GM23338 (cell line): ENCODE results near the gene CPNE7.

Source experiments
- CREB1 ChIP-seq: fragments of 250-450 bp; sonication (Bioruptor Pico); IDR thresholded peaks from 2 replicates; pipeline ENCODE4 v1.5.0; 2020; ENCODE audit warnings: low read depth, mild to moderate bottlenecking, moderate library complexity
- EZH2 ChIP-seq: fragments of 200-600 bp; sonication (generic); IDR thresholded peaks from one replicate; pipeline ENCODE4 v1.8.0; 2017; ENCODE audit warnings: antibody characterized with exemption, mild to moderate bottlenecking, low read depth; ENCODE audit not compliant: unreplicated experiment
- EZH2phosphoT487 ChIP-seq: fragments of 200-600 bp; sonication (generic); IDR thresholded peaks from one replicate; pipeline ENCODE4 v1.8.1; 2018; ENCODE audit warnings: antibody characterized with exemption; ENCODE audit not compliant: unreplicated experiment
- JUNB ChIP-seq: IDR thresholded peaks from one replicate; pipeline ENCODE4 v1.6.1; 2016; ENCODE audit warnings: antibody characterized with exemption; ENCODE audit not compliant: unreplicated experiment
- NANOG ChIP-seq: IDR thresholded peaks from 2 replicates; pipeline ENCODE4 v1.6.1; 2016; ENCODE audit warnings: antibody characterized with exemption, borderline replicate concordance
- POLR2AphosphoS5 ChIP-seq: IDR thresholded peaks from 2 replicates; pipeline ENCODE4 v1.6.1; 2016; ENCODE audit warnings: antibody characterized with exemption, low read depth
- STAT1 ChIP-seq: IDR thresholded peaks from one replicate; pipeline ENCODE4 v1.6.1; 2016; ENCODE audit warnings: antibody characterized with exemption; ENCODE audit not compliant: unreplicated experiment
- ZNF114 ChIP-seq: fragments of 250-450 bp; sonication (Bioruptor Pico); IDR thresholded peaks from 2 replicates; pipeline ENCODE4 v1.5.0; 2020; ENCODE audit warnings: mild to moderate bottlenecking, moderate library complexity
- TF ChIP-seq, protein P1 (sequence below), 2 experiments: fragments of 200-600 bp in 1 of 2; sonication (generic) in 1 of 2; conservative IDR thresholded peaks; 2 replicates each; pipeline versions ENCODE4 v1.5.1 to v1.6.1; 2016 to 2017; ENCODE audit warnings: antibody characterized with exemption in 2 of 2, low read depth in 2 of 2, mild to moderate bottlenecking in 2 of 2, moderate library complexity in 1 of 2
- TF ChIP-seq, protein P2 (sequence below): IDR thresholded peaks from one replicate; pipeline ENCODE4 v1.6.1; 2018; ENCODE audit warnings: antibody characterized with exemption; ENCODE audit not compliant: unreplicated experiment
- TF ChIP-seq, protein P3 (sequence below): IDR thresholded peaks from 2 replicates; pipeline ENCODE4 v1.6.1; 2016; ENCODE audit warnings: antibody characterized with exemption
- TF ChIP-seq, protein P4 (sequence below): fragments of 250-450 bp; sonication (Bioruptor Pico); IDR thresholded peaks from 2 replicates; pipeline ENCODE4 v1.5.0; 2020; ENCODE audit warnings: mild to moderate bottlenecking, moderate library complexity

DNA sequence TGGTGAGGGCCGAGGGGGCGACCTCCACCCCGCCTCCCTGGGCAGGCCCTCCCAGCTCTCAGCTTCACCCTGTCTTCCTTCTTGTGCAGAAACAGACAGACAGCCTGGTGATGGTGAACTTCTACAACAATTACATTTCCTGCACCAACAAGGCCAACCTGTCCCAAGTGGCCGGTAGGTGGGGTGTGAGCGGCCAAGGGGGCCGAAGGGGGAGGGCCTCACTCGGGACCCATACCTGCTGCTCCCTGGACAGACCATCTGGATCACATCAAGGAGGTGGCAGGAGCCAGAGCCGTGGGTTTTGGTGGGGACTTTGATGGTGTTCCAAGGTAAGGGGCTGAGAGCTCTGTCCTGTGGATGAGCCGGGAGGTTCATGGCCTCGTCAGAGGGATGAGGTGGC, 61.8 kb downstream of the CPNE7 start:
- TF ChIP-seq, protein P1, sequence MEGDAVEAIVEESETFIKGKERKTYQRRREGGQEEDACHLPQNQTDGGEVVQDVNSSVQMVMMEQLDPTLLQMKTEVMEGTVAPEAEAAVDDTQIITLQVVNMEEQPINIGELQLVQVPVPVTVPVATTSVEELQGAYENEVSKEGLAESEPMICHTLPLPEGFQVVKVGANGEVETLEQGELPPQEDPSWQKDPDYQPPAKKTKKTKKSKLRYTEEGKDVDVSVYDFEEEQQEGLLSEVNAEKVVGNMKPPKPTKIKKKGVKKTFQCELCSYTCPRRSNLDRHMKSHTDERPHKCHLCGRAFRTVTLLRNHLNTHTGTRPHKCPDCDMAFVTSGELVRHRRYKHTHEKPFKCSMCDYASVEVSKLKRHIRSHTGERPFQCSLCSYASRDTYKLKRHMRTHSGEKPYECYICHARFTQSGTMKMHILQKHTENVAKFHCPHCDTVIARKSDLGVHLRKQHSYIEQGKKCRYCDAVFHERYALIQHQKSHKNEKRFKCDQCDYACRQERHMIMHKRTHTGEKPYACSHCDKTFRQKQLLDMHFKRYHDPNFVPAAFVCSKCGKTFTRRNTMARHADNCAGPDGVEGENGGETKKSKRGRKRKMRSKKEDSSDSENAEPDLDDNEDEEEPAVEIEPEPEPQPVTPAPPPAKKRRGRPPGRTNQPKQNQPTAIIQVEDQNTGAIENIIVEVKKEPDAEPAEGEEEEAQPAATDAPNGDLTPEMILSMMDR (conservative IDR thresholded peaks at IDR 0.05; ENCODE audit: low read depth in 2 of 2) = no peak
- TF ChIP-seq POLR2AphosphoS5 (no peak), EZH2phosphoT487 (no peak), EZH2 (no peak), CREB1 (CRISPR knock-in tag) (no peak), STAT1 (no peak), JUNB (no peak), ZNF114 (no peak), NANOG (no peak)
- TF ChIP-seq, protein P2, sequence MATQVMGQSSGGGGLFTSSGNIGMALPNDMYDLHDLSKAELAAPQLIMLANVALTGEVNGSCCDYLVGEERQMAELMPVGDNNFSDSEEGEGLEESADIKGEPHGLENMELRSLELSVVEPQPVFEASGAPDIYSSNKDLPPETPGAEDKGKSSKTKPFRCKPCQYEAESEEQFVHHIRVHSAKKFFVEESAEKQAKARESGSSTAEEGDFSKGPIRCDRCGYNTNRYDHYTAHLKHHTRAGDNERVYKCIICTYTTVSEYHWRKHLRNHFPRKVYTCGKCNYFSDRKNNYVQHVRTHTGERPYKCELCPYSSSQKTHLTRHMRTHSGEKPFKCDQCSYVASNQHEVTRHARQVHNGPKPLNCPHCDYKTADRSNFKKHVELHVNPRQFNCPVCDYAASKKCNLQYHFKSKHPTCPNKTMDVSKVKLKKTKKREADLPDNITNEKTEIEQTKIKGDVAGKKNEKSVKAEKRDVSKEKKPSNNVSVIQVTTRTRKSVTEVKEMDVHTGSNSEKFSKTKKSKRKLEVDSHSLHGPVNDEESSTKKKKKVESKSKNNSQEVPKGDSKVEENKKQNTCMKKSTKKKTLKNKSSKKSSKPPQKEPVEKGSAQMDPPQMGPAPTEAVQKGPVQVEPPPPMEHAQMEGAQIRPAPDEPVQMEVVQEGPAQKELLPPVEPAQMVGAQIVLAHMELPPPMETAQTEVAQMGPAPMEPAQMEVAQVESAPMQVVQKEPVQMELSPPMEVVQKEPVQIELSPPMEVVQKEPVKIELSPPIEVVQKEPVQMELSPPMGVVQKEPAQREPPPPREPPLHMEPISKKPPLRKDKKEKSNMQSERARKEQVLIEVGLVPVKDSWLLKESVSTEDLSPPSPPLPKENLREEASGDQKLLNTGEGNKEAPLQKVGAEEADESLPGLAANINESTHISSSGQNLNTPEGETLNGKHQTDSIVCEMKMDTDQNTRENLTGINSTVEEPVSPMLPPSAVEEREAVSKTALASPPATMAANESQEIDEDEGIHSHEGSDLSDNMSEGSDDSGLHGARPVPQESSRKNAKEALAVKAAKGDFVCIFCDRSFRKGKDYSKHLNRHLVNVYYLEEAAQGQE = no peak
- TF ChIP-seq, protein P3, sequence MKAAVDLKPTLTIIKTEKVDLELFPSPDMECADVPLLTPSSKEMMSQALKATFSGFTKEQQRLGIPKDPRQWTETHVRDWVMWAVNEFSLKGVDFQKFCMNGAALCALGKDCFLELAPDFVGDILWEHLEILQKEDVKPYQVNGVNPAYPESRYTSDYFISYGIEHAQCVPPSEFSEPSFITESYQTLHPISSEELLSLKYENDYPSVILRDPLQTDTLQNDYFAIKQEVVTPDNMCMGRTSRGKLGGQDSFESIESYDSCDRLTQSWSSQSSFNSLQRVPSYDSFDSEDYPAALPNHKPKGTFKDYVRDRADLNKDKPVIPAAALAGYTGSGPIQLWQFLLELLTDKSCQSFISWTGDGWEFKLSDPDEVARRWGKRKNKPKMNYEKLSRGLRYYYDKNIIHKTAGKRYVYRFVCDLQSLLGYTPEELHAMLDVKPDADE = no peak
- TF ChIP-seq, protein P4, sequence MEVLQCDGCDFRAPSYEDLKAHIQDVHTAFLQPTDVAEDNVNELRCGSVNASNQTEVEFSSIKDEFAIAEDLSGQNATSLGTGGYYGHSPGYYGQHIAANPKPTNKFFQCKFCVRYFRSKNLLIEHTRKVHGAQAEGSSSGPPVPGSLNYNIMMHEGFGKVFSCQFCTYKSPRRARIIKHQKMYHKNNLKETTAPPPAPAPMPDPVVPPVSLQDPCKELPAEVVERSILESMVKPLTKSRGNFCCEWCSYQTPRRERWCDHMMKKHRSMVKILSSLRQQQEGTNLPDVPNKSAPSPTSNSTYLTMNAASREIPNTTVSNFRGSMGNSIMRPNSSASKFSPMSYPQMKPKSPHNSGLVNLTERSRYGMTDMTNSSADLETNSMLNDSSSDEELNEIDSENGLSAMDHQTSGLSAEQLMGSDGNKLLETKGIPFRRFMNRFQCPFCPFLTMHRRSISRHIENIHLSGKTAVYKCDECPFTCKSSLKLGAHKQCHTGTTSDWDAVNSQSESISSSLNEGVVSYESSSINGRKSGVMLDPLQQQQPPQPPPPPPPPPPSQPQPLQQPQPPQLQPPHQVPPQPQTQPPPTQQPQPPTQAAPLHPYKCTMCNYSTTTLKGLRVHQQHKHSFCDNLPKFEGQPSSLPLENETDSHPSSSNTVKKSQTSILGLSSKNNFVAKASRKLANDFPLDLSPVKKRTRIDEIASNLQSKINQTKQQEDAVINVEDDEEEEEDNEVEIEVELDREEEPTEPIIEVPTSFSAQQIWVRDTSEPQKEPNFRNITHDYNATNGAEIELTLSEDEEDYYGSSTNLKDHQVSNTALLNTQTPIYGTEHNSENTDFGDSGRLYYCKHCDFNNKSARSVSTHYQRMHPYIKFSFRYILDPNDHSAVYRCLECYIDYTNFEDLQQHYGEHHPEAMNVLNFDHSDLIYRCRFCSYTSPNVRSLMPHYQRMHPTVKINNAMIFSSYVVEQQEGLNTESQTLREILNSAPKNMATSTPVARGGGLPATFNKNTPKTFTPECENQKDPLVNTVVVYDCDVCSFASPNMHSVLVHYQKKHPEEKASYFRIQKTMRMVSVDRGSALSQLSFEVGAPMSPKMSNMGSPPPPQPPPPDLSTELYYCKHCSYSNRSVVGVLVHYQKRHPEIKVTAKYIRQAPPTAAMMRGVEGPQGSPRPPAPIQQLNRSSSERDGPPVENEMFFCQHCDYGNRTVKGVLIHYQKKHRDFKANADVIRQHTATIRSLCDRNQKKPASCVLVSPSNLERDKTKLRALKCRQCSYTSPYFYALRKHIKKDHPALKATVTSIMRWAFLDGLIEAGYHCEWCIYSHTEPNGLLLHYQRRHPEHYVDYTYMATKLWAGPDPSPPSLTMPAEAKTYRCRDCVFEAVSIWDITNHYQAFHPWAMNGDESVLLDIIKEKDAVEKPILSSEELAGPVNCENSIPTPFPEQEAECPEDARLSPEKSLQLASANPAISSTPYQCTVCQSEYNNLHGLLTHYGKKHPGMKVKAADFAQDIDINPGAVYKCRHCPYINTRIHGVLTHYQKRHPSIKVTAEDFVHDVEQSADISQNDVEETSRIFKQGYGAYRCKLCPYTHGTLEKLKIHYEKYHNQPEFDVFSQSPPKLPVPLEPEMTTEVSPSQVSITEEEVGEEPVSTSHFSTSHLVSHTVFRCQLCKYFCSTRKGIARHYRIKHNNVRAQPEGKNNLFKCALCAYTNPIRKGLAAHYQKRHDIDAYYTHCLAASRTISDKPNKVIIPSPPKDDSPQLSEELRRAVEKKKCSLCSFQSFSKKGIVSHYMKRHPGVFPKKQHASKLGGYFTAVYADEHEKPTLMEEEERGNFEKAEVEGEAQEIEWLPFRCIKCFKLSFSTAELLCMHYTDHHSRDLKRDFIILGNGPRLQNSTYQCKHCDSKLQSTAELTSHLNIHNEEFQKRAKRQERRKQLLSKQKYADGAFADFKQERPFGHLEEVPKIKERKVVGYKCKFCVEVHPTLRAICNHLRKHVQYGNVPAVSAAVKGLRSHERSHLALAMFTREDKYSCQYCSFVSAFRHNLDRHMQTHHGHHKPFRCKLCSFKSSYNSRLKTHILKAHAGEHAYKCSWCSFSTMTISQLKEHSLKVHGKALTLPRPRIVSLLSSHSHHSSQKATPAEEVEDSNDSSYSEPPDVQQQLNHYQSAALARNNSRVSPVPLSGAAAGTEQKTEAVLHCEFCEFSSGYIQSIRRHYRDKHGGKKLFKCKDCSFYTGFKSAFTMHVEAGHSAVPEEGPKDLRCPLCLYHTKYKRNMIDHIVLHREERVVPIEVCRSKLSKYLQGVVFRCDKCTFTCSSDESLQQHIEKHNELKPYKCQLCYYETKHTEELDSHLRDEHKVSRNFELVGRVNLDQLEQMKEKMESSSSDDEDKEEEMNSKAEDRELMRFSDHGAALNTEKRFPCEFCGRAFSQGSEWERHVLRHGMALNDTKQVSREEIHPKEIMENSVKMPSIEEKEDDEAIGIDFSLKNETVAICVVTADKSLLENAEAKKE (CRISPR knock-in tag) = no peak
